Measurements from ENCODE around the gene ZMYND8.
"Not testable (repeated sequence)": the region's sequence is repeated elsewhere in the genome, so short reads cannot be mapped to it uniquely, and the experiment has no call there.

The ZMYND8 gene

DNA sequence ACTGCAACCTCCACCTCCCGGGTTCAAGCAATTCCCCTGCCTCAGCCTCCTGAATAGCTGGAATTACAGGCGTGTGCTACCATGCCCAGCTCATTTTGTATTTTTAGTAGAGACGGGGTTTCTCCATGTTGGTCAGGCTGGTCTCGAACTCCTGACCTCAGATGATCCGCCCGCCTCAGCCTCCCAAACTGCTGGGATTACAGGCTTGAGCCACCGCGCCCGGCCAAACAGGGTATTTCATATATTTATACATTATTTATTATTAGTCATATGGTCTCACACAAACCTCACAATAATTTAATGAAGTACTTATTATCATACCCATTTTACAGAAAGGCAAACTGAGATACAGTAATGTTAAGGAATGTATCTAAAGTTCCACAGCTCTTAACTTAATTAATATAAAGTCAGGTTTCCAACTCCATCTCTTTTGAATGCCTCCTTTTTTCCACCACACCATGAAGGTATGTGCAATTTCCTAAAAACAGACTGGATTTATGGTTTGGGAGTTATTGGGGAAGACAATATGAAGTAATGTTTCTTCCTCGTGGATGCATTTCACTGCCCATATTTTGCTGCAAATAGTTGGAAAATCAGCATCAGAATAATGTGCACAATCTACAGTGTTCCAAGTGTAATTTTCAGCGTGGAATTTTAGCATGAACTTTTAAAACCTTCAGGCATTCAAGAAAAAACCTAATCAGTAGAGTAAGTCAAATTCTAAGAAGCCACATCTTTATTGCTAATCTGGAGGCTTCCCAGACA lies 65.7 kb downstream of the ZMYND8 start:
- no peaks in the 10 kb centered on the region for H3K9me3 ChIP-seq (ENCODE audit: control insufficient read depth, low read length)
- no peak overlapping the region for H3K27ac ChIP-seq (ENCODE audit: low read depth, low read length, severe bottlenecking)
- WGBS, 2 experiments (ENCODE audit: insufficient coverage in 2 of 2): 96 to 100% methylated on average over 4 to 6 of the region's 11 CpGs
- no peaks in the 10 kb centered on the region for H3K4me1 ChIP-seq (ENCODE audit: control insufficient read depth, insufficient read depth, low read length, poor library complexity, severe bottlenecking)
- no peak overlapping the region for H3K4me3 ChIP-seq (ENCODE audit: extremely low read depth, insufficient read depth, low read length, poor library complexity, severe bottlenecking)
- peaks cover 98% of the 10 kb centered on the region for H3K36me3 ChIP-seq (ENCODE audit: control insufficient read depth, insufficient read depth, low read length)

- WGBS, 2 experiments (ENCODE audit: insufficient coverage in 2 of 2): 96 to 100% methylated on average over 3 of the region's 3 CpGs
- no peak overlapping the region for H3K27ac ChIP-seq (ENCODE audit: low read depth, low read length, severe bottlenecking)
- H3K4me1 ChIP-seq (ENCODE audit: control insufficient read depth, insufficient read depth, low read length, poor library complexity, severe bottlenecking): no peaks in the 10 kb centered on the region
- no peaks in the 10 kb centered on the region for H3K9me3 ChIP-seq (ENCODE audit: control insufficient read depth, low read length)
- peaks cover 98% of the 10 kb centered on the region for H3K36me3 ChIP-seq (ENCODE audit: control insufficient read depth, insufficient read depth, low read length)
- no peak overlapping the region for H3K4me3 ChIP-seq (ENCODE audit: extremely low read depth, insufficient read depth, low read length, poor library complexity, severe bottlenecking)
Observed at GRCh38 chr20:47290008-47290407, 66.5 kb downstream of the ZMYND8 start.

DNA sequence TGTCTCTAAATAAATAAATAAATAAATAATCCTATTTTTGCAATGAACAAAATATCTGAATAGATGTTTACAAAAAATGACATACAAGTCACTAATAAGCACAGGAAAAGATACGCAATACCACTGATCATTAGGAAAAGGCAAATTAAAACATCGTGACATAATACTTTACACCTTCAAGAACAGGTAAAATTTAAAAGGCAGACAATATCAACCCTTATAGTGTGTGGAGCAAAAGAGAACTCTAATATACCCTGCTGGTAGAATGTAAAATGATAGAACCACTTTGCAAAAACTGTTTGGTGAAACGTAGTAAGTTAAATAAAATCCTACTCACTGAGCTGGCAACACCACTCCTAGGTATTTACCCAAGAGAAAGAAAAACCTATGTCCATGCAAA lies 67.4 kb downstream of the ZMYND8 start:
- no CpG with 5 or more reads among the region's 3 CpGs for WGBS, 2 experiments (ENCODE audit: insufficient coverage in 2 of 2)
- H3K27ac ChIP-seq (ENCODE audit: low read depth, low read length, severe bottlenecking): no peak overlapping the region

GRCh38 chr20:47288530-47288929 lies 68.0 kb downstream of the ZMYND8 start:
- H3K9me3 ChIP-seq (ENCODE audit: control insufficient read depth, low read length); H3K4me1 ChIP-seq (ENCODE audit: control insufficient read depth, insufficient read depth, low read length, poor library complexity, severe bottlenecking); H3K4me3 ChIP-seq (ENCODE audit: extremely low read depth, insufficient read depth, low read length, poor library complexity, severe bottlenecking); H3K27ac ChIP-seq (ENCODE audit: low read depth, low read length, severe bottlenecking): not testable (repeated sequence)
- 87 to 93% methylated on average over 5 to 6 of the region's 8 CpGs for WGBS, 2 experiments (ENCODE audit: insufficient coverage in 2 of 2)
- H3K36me3 ChIP-seq (ENCODE audit: control insufficient read depth, insufficient read depth, low read length): peaks cover 98% of the 10 kb centered on the region

More for the DNA sequence above, 67.4 kb downstream of the ZMYND8 start:
- Histone ChIP-seq H3K36me3 (ENCODE audit: control insufficient read depth, insufficient read depth, low read length) (peaks cover 98% of the 10 kb centered on the region), H3K4me3 (ENCODE audit: extremely low read depth, insufficient read depth, low read length, poor library complexity, severe bottlenecking) (no peak overlapping the region), H3K4me1 (ENCODE audit: control insufficient read depth, insufficient read depth, low read length, poor library complexity, severe bottlenecking) (no peaks in the 10 kb centered on the region), H3K9me3 (ENCODE audit: control insufficient read depth, low read length) (no peaks in the 10 kb centered on the region)

GRCh38 chr20:47287609-47288144 lies 68.8 kb downstream of the ZMYND8 start:
- peaks cover 100% of the 10 kb centered on the region for H3K36me3 ChIP-seq (ENCODE audit: control insufficient read depth, insufficient read depth, low read length)

DNA sequence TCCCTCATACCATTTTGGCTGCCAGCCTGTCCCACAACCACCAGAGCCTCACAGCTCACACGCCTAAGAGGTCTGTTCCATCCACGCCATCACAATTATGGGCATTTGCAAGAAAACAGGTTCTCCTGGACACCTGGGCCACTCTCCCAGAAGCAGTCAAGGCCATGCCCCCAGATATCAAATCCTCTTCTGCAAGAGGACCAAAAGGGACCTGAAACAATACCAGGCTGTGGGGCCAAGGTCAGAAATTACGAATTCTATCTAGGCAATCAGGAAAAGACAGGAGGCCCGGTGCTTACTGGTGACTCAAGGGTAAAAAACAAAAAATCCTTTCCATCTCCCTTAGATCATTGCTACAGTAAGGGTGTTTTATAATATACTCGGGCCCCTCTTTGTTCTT lies 69.8 kb downstream of the ZMYND8 start:
- H3K36me3 ChIP-seq (ENCODE audit: control insufficient read depth, insufficient read depth, low read length): peaks cover 100% of the 10 kb centered on the region
- no peaks in the 10 kb centered on the region for H3K9me3 ChIP-seq (ENCODE audit: control insufficient read depth, low read length)
- H3K4me1 ChIP-seq (ENCODE audit: control insufficient read depth, insufficient read depth, low read length, poor library complexity, severe bottlenecking): no peaks in the 10 kb centered on the region
- H3K27ac ChIP-seq (ENCODE audit: low read depth, low read length, severe bottlenecking): no peak overlapping the region
- 93 to 100% methylated on average over 2 of the region's 5 CpGs for WGBS, 2 experiments (ENCODE audit: insufficient coverage in 2 of 2)
- H3K4me3 ChIP-seq (ENCODE audit: extremely low read depth, insufficient read depth, low read length, poor library complexity, severe bottlenecking): no peak overlapping the region

More at GRCh38 chr20:47287609-47288144, 68.8 kb downstream of the ZMYND8 start:
- no peaks in the 10 kb centered on the region for H3K4me1 ChIP-seq (ENCODE audit: control insufficient read depth, insufficient read depth, low read length, poor library complexity, severe bottlenecking)
- H3K27ac ChIP-seq (ENCODE audit: low read depth, low read length, severe bottlenecking): no peak overlapping the region
- no peaks in the 10 kb centered on the region for H3K9me3 ChIP-seq (ENCODE audit: control insufficient read depth, low read length)
- H3K4me3 ChIP-seq (ENCODE audit: extremely low read depth, insufficient read depth, low read length, poor library complexity, severe bottlenecking): no peak overlapping the region
- WGBS, 2 experiments (ENCODE audit: insufficient coverage in 2 of 2): 100% methylated on average over 1 to 3 of the region's 6 CpGs

- Histone ChIP-seq H3K4me1 (ENCODE audit: control insufficient read depth, insufficient read depth, low read length, poor library complexity, severe bottlenecking) (peaks cover 11% of the 10 kb centered on the region), H3K27ac (ENCODE audit: low read depth, low read length, severe bottlenecking) (no peak overlapping the region), H3K9me3 (ENCODE audit: control insufficient read depth, low read length) (no peaks in the 10 kb centered on the region), H3K36me3 (ENCODE audit: control insufficient read depth, insufficient read depth, low read length) (peaks cover 100% of the 10 kb centered on the region), H3K4me3 (ENCODE audit: extremely low read depth, insufficient read depth, low read length, poor library complexity, severe bottlenecking) (no peak overlapping the region)
- WGBS, 2 experiments (ENCODE audit: insufficient coverage in 2 of 2): 100% methylated on average over 2 of the region's 4 CpGs
Observed at GRCh38 chr20:47285189-47285588, 71.3 kb downstream of the ZMYND8 start.

DNA sequence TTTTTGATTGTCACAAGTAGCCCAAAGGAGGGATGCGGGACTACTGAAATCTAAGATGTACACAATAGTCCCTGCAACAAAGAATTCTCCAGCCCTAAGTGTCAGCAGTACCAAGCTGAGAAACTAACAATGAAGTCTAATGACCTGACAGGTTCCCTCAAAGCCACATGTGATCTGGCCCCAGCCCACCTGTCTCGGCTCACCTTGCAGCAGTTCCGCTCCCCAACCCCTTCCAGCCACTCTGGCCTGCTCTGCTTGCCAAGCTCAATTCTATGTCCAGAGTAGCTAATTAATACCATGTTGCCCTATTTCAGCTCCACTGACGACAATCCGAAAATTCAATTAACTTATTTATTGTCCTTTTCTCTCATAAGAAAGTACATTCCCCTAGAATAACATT lies 72.1 kb downstream of the ZMYND8 start:
- 95% methylated on average over 5 of the region's 5 CpGs for WGBS, 2 experiments (ENCODE audit: insufficient coverage in 2 of 2)
- Histone ChIP-seq H3K36me3 (ENCODE audit: control insufficient read depth, insufficient read depth, low read length) (peaks cover 100% of the 10 kb centered on the region), H3K27ac (ENCODE audit: low read depth, low read length, severe bottlenecking) (peak overlapping the region; percentile 5), H3K9me3 (ENCODE audit: control insufficient read depth, low read length) (no peaks in the 10 kb centered on the region), H3K4me1 (ENCODE audit: control insufficient read depth, insufficient read depth, low read length, poor library complexity, severe bottlenecking) (peaks cover 15% of the 10 kb centered on the region), H3K4me3 (ENCODE audit: extremely low read depth, insufficient read depth, low read length, poor library complexity, severe bottlenecking) (no peak overlapping the region)

DNA sequence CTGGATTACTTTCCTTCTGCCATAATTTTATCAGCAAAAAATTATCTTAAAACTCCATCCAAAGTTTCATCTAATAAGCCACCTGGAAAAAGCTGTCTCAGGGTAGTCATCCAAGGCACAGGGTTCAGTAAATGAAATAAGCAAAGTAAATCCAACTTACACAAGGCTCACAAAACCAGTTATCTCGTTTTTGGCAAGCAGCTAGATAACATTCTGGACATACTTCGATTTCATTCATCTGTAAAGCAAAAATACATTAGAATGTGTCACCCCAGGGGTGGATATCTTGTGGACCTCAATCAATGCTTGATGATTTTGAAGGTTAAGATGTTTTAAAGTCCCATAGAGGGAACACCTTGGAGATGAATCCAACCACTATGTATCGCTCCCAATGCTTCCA lies 73.1 kb downstream of the ZMYND8 start:
- peaks cover 22% of the 10 kb centered on the region for H3K4me1 ChIP-seq (ENCODE audit: control insufficient read depth, insufficient read depth, low read length, poor library complexity, severe bottlenecking)
- peaks cover 100% of the 10 kb centered on the region for H3K36me3 ChIP-seq (ENCODE audit: control insufficient read depth, insufficient read depth, low read length)
- H3K9me3 ChIP-seq (ENCODE audit: control insufficient read depth, low read length): no peaks in the 10 kb centered on the region
- no peak overlapping the region for H3K27ac ChIP-seq (ENCODE audit: low read depth, low read length, severe bottlenecking)
- 90 to 100% methylated on average over 2 to 3 of the region's 3 CpGs for WGBS, 2 experiments (ENCODE audit: insufficient coverage in 2 of 2)
- H3K4me3 ChIP-seq (ENCODE audit: extremely low read depth, insufficient read depth, low read length, poor library complexity, severe bottlenecking): no peak overlapping the region

GRCh38 chr20:47282864-47283263 lies 73.6 kb downstream of the ZMYND8 start:
- peaks cover 26% of the 10 kb centered on the region for H3K4me1 ChIP-seq (ENCODE audit: control insufficient read depth, insufficient read depth, low read length, poor library complexity, severe bottlenecking)
- 100% methylated on average over 1 to 2 of the region's 2 CpGs for WGBS, 2 experiments (ENCODE audit: insufficient coverage in 2 of 2)

DNA sequence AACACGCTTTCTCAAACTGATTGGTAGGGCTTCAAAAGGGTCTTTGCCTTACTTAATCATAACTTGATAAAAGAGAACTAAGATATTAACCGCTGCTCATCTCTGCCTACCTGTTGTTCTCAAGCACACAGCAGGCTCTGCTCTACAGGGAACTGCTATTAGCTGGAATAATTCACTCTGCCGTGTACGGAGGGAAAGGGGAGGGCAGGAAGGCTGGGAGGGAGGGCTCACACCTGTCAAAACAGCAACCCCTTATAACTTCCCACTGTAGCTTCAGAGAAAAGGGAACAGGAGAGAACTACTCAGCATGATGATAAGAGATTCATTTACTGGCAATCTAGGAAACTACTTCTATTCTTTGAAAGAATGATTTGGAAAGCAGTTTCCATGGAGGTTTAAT lies 75.1 kb downstream of the ZMYND8 start:
- H3K9me3 ChIP-seq (ENCODE audit: control insufficient read depth, low read length): no peaks in the 10 kb centered on the region
- WGBS, 2 experiments (ENCODE audit: insufficient coverage in 2 of 2): 100% methylated on average over 1 of the region's 4 CpGs; no CpG with 5 or more reads in 1 of the 2 experiments
- peaks cover 98% of the 10 kb centered on the region for H3K36me3 ChIP-seq (ENCODE audit: control insufficient read depth, insufficient read depth, low read length)
- H3K4me3 ChIP-seq (ENCODE audit: extremely low read depth, insufficient read depth, low read length, poor library complexity, severe bottlenecking): no peak overlapping the region
- peaks cover 38% of the 10 kb centered on the region for H3K4me1 ChIP-seq (ENCODE audit: control insufficient read depth, insufficient read depth, low read length, poor library complexity, severe bottlenecking)
- H3K27ac ChIP-seq (ENCODE audit: low read depth, low read length, severe bottlenecking): no peak overlapping the region

More at GRCh38 chr20:47282864-47283263, 73.6 kb downstream of the ZMYND8 start:
- Histone ChIP-seq H3K9me3 (ENCODE audit: control insufficient read depth, low read length) (no peaks in the 10 kb centered on the region), H3K4me3 (ENCODE audit: extremely low read depth, insufficient read depth, low read length, poor library complexity, severe bottlenecking) (no peak overlapping the region), H3K36me3 (ENCODE audit: control insufficient read depth, insufficient read depth, low read length) (peaks cover 100% of the 10 kb centered on the region), H3K27ac (ENCODE audit: low read depth, low read length, severe bottlenecking) (no peak overlapping the region)
